Vagina (tissue), 2 donors: ENCODE measurements around the gene IKBKE. TPM values are rescaled to one million over a fixed set of nuclear protein-coding genes. Genes with fewer than 3 reads are reported as not detected.

Source experiments
- DNase-seq, 2 donors: peaks; one replicate each; pipeline ENCODE4 v3.0.0-alpha.2; 2017; ENCODE audit errors: extremely low spot score in 2 of 2
- H3K27ac ChIP-seq: fragments of 200-600 bp; sonication (generic); one replicate; pipeline ENCODE4 v1.5.1; 2019
- H3K27me3 ChIP-seq: fragments of 200-600 bp; sonication (generic); one replicate; pipeline ENCODE4 v1.5.1; 2019
- H3K36me3 ChIP-seq, 2 donors: fragments of 200-600 bp; sonication (generic); one replicate each; pipeline ENCODE4 v1.5.1; 2017 to 2019
- H3K4me1 ChIP-seq: fragments of 200-600 bp; sonication (generic); one replicate; pipeline ENCODE4 v1.5.1; 2019
- H3K4me3 ChIP-seq, 2 donors: fragments of 200-600 bp; sonication (generic); 1 replicate in 1 of 2; 2 replicates in 1 of 2; pipeline ENCODE4 v1.5.1; 2016 to 2019
- H3K9me3 ChIP-seq: fragments of 200-600 bp; sonication (generic); one replicate; pipeline ENCODE4 v1.5.1; 2019
- CTCF ChIP-seq, 3 experiments: fragments of 450-650 bp in 2 of 3; fragments of 200-600 bp in 1 of 3; sonication (generic) in 1 of 3; IDR thresholded peaks; one replicate each; pipeline ENCODE4 v1.5.1; 2017 to 2019; ENCODE audit warnings: antibody characterized with exemption in 3 of 3, mild to moderate bottlenecking in 2 of 3, moderate library complexity in 2 of 3
- POLR2A ChIP-seq, 2 donors: fragments of 450-650 bp; IDR thresholded peaks; one replicate each; pipeline ENCODE4 v1.6.1; 2017; ENCODE audit warnings: antibody characterized with exemption in 2 of 2, mild to moderate bottlenecking in 2 of 2, moderate library complexity in 2 of 2
- POLR2AphosphoS5 ChIP-seq, 2 donors: sonication (generic); formaldehyde crosslinking; IDR thresholded peaks; one replicate each; pipeline ENCODE4 v1.9.0; 2017; ENCODE audit warnings: antibody characterized with exemption in 2 of 2, mild to moderate bottlenecking in 2 of 2, low read depth in 1 of 2; ENCODE audit not compliant: insufficient read depth in 1 of 2
- intact Hi-C: fragments of 100-400 bp; cut with DNase I; formaldehyde crosslinking; loops from one replicate; pipeline ENCODE4 v1.15.1; 2023
- total RNA-seq: library from RNA; depleted of rRNA; stranded (reverse); fragments of >200 nt; gene quantifications from one replicate; pipeline ENCODE4 v1.2.3, GENCODE V29; 2016

IKBKE gene
- total RNA-seq, 1 donor from 2014 or later, result 10.1 TPM

GRCh38 chr1:206451134-206451686 lies 19.1 kb upstream of the IKBKE start:
- Histone ChIP-seq H3K9me3 (no peaks in the 10 kb centered on the region), H3K36me3 (peaks cover 0 to 43% of the 10 kb centered on the region in 2 donors), H3K4me1 (peaks cover 14% of the 10 kb centered on the region), H3K27ac (no peak overlapping the region), H3K4me3 (no peak overlapping the region), H3K27me3 (no peaks in the 10 kb centered on the region)
- no peak for DNase-seq
- intact Hi-C loops, result no loop called here
- TF ChIP-seq CTCF (IDR thresholded peaks at IDR 0.05) (no peak), POLR2A (IDR thresholded peaks at IDR 0.05) (no peak), POLR2AphosphoS5 (IDR thresholded peaks at IDR 0.05; ENCODE audit: insufficient read depth in 1 of 2, low read depth in 1 of 2) (no peak)

- Histone ChIP-seq H3K27ac (no peak overlapping the region), H3K4me1 (peaks cover 23% of the 10 kb centered on the region), H3K27me3 (no peaks in the 10 kb centered on the region), H3K36me3 (peaks cover 0 to 35% of the 10 kb centered on the region in 2 donors), H3K9me3 (no peaks in the 10 kb centered on the region), H3K4me3 (no peak overlapping the region)
- DNase-seq, result no peak
- no peak for TF ChIP-seq POLR2A (IDR thresholded peaks at IDR 0.05)
- intact Hi-C loops, result no loop called here
Observed at GRCh38 chr1:206453111-206453510, 17.2 kb upstream of the IKBKE start.

- DNase-seq, result no peak
- H3K36me3 ChIP-seq, result peaks cover 0 to 40% of the 10 kb centered on the region in 2 donors
- no peaks in the 10 kb centered on the region for H3K27me3 ChIP-seq
- H3K4me1 ChIP-seq, result peaks cover 23% of the 10 kb centered on the region
- H3K4me3 ChIP-seq, result no peak overlapping the region
- intact Hi-C loops, result no loop called here
- H3K27ac ChIP-seq, result no peak overlapping the region
- H3K9me3 ChIP-seq, result no peaks in the 10 kb centered on the region
- no peak for TF ChIP-seq POLR2AphosphoS5 (IDR thresholded peaks at IDR 0.05; ENCODE audit: insufficient read depth in 1 of 2, low read depth in 1 of 2)
- no peak for TF ChIP-seq CTCF (IDR thresholded peaks at IDR 0.05)
- no peak for TF ChIP-seq POLR2A (IDR thresholded peaks at IDR 0.05)
Observed at GRCh38 chr1:206455289-206455665, 15.0 kb upstream of the IKBKE start.

- Histone ChIP-seq H3K36me3 (peaks cover 0 to 35% of the 10 kb centered on the region in 2 donors), H3K9me3 (no peaks in the 10 kb centered on the region), H3K4me1 (peaks cover 23% of the 10 kb centered on the region), H3K27ac (no peak overlapping the region), H3K27me3 (no peaks in the 10 kb centered on the region), H3K4me3 (no peak overlapping the region)
- TF ChIP-seq POLR2A (IDR thresholded peaks at IDR 0.05) (no peak), POLR2AphosphoS5 (IDR thresholded peaks at IDR 0.05; ENCODE audit: insufficient read depth in 1 of 2, low read depth in 1 of 2) (no peak)
- no peak for DNase-seq
- intact Hi-C loops, result no loop called here
Observed at GRCh38 chr1:206455666-206456344, 14.5 kb upstream of the IKBKE start.

- H3K27ac ChIP-seq, result peak overlapping the region; percentile 32
- no peaks in the 10 kb centered on the region for H3K9me3 ChIP-seq
- no peak overlapping the region for H3K4me3 ChIP-seq
- H3K36me3 ChIP-seq, result peaks cover 0 to 26% of the 10 kb centered on the region in 2 donors
- no peaks in the 10 kb centered on the region for H3K27me3 ChIP-seq
- H3K4me1 ChIP-seq, result peaks cover 23% of the 10 kb centered on the region
- TF ChIP-seq POLR2AphosphoS5 (IDR thresholded peaks at IDR 0.05; ENCODE audit: insufficient read depth in 1 of 2, low read depth in 1 of 2) (peak in 1 of 2 donors; percentile 65), CTCF (IDR thresholded peaks at IDR 0.05) (no peak)
- no peak for DNase-seq
- intact Hi-C loops, result no loop called here
Observed at GRCh38 chr1:206456577-206457370, 13.5 kb upstream of the IKBKE start.
